GM12892 (cell line): ENCODE results near the gene CEP57L1. TPM values are rescaled to one million over a fixed set of nuclear protein-coding genes. Genes with fewer than 3 reads are reported as not detected.

ENCODE experiments used
- DNase-seq: peaks from one replicate; pipeline ENCODE4 v3.0.0; 2011; ENCODE audit not compliant: insufficient read length
- FAIRE-seq: peaks from 2 replicates; lab custom pipeline; 2011; peaks lifted over from hg19 to GRCh38; lab: Jason Lieb, UNC
- POLR2A ChIP-seq: IDR thresholded peaks from 2 replicates; pipeline ENCODE4 v1.6.1; 2011; ENCODE audit warnings: low read depth, low read length, control low read depth
- POLR2AphosphoS5 ChIP-seq: IDR thresholded peaks from 2 replicates; pipeline ENCODE4 v1.6.1; 2011; ENCODE audit warnings: low read depth, low read length, control low read depth
- TAF1 ChIP-seq: IDR thresholded peaks from 2 replicates; pipeline ENCODE4 v1.6.1; 2011; ENCODE audit warnings: low read depth, mild to moderate bottlenecking, control low read depth, low read length, borderline replicate concordance
- polyA plus RNA-seq: library from polyadenylated mRNA; unstranded; fragments of >200 nt; gene quantifications from one replicate; pipeline ENCODE4 v1.2.1, GENCODE V29; 2012; ENCODE audit warnings: missing spikeins, inconsistent platforms; ENCODE audit not compliant: missing spikeins

The CEP57L1 gene
- 19.9 TPM for polyA plus RNA-seq

DNA sequence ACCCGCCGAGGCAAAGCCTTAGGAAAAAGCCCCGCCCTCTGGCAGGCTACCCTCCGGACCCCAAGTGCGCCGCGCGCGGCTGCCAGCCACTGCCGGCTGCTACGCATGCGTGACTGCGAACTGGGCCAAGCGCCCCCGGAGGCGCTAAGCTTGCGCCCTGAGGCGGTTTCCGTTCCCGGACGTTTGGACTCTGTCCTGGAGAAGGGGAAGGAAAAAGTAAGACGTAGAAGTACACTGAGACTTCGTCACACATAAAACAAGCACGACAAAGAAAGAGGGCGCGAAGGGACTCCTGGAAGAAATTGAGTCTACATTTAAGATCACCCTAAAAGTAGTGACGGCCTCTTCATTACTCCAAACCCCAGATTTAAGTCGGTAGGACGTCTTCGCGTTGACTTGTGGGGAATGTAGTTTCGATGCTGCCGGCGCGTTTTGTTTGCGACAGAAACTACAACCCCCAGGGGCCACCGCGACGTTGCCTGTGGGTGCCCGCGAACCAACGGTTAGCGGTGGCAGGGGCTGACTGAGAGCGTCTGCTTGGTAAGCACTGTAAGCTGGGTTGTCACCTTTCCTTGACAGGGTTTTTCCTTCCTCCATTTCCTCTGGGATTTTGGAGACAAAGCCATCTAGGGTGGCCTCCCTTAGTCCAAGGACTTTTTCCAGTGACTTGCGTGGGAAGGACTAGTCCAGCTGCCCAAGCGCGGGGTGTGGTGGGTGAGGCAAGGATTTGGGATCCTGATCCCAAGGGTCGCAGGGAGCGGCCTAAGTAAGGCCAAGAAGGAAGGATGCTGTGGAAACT, at the start of gene CEP57L1:
TSS of gene CEP57L1 (plus strand) at position 472 of the 799 bp plus-strand sequence. CDS start 49,715 bp downstream, outside the sequence.
- FAIRE-seq (peak; percentile 91), DNase-seq (peak; percentile 52)
- peak; percentile 29; the same call in 1 of the 2 replicates for TF ChIP-seq TAF1
- TF ChIP-seq POLR2AphosphoS5, result peak; percentile 80
- peak; percentile 52 for TF ChIP-seq POLR2A

DNA sequence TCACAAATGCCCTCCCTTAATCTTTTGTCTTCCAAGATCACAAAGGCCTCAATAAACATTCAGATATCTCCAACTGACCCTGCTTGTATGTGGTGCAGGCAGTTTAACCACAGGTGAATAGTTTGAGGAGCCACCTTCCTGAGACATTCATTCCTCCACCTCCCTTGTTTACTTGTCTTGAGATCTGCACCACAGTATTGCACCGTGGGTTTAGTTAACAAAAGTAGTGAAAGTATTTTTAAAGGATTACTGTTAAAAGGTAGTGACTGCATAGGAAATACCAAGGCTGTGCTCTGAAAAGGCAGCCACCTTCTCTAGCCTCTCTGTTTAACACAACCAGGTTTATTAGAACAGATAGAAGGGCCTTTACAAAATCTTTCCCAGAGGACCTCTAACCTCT, 47.1 kb upstream of the CEP57L1 start:
- TF ChIP-seq POLR2A, result no peak
- no peak for TF ChIP-seq TAF1
- TF ChIP-seq POLR2AphosphoS5, result no peak
- FAIRE-seq, result no peak
- no peak for DNase-seq

DNA sequence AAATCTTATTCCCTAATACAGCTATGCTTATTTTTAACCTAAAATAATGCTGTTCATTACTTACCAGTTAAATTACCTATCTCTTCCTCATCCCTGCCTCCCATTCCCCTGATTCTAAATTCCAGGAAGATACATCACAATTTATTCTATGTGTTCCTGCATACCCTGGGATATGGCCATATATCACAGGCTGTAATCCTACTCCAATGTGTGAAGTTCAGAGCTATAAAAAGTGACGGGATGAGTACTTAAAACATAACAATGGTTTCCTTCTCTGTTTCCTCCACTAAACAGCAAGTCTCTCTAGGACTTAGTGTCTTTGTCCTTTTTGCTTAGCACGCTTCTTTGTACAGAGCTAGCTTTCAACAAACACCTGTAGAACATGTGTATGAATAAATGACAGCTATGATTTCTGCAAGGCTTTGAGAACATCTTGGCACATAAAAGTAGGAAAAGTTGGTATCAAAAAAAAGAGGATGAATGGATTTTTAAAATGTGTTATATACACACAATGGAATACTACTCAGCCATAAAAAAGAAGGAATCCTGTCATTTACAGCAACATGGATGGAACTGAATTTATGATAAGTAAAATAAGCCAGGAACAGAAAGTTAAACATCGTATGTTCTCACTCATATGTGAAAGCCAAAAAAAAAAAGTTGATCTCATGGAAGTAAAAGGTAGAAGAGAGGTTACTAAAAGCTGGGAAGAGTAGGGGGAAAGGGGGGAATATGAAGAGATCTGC, 46.5 kb upstream of the CEP57L1 start:
- no peak for DNase-seq
- FAIRE-seq, result no peak
- TF ChIP-seq POLR2A (no peak), TAF1 (no peak), POLR2AphosphoS5 (no peak)

DNA sequence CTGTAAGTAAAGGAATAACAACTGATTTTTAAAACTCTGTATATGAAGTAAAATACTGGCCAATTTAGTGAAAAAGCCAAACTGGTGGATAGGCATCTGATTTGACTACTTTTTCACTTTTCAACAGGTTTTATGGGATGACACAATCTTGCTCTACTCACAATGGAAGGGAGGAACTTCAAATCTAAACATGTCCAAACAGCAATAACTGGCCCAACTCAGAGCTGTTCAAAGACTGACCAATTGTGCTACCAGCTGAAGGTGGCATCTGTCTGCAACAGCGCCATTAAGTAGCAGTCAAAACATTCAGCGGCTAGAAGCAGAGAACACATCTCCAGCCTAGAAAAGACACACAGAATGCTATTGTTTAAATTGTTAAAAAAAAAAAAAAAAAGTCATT, 45.3 kb upstream of the CEP57L1 start:
- DNase-seq, result no peak
- TF ChIP-seq POLR2A (no peak), POLR2AphosphoS5 (no peak), TAF1 (no peak)

DNA sequence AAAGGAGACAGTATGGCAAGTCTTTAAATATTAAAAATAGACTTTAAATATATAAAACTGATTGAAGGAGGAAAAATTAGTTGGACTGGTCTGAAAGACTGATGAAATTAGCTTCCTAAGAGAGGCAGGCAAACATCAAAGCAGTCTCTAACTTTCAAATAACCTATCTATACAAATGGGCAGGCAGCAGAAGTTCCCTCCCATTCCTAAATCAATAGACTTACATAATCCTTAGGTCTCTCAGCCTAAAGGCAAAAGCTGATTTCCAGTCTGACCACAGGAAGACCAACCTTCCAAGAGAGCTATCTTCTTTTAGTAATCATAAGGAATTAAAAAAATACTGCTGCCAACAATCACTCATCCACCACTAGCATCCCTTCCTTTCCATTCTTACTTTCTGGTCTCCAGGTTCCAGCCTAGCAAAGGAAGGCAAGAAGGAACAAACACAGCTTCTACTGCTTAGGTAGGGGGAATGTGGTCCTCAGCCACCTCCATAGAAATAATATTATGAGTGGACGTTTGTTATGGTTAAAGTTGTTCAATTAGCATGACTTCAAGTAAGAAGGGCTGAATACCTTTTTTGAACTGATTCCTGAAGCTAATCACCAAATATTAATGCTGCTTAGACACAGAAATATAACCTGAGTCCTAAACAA, 44.7 kb upstream of the CEP57L1 start:
- FAIRE-seq (no peak), DNase-seq (no peak)
- TF ChIP-seq TAF1 (no peak), POLR2AphosphoS5 (no peak), POLR2A (no peak)

More for the DNA sequence above, 45.3 kb upstream of the CEP57L1 start:
- no peak for FAIRE-seq

DNA sequence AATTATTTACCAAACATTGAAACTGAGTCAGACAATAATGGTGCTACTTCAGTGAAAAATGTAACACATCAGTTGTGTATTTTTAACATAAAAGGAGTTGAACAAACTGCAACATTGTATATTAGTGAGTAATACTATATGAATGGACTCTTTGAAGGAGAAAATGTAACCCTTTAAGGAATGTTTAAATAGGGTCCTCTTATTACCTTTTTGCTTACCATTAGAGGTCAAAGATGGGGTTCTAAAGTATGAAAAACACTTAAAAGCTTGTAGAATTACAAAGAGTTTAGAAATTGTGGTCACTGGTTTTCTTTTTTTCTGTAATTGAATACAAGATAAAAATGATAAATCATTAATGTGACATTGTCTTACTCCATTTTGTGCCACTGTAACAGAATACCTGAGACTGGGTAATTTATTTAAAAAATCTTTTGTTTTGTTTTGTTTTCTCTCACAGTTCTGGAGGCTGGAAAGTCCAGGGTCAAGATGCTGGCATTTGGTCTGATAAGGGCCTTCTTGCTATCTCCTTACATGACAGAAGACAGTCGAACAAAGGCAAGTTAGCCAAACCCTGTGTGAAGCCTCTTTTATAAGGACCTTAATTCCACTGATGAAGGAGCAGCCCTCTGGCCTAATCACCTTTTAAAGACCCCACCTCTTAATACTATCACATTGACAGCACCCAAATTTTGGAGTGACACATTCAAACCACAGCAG, 43.8 kb upstream of the CEP57L1 start:
- no peak for TF ChIP-seq TAF1
- no peak for TF ChIP-seq POLR2AphosphoS5
- TF ChIP-seq POLR2A, result no peak
- no peak for FAIRE-seq
- DNase-seq, result no peak

DNA sequence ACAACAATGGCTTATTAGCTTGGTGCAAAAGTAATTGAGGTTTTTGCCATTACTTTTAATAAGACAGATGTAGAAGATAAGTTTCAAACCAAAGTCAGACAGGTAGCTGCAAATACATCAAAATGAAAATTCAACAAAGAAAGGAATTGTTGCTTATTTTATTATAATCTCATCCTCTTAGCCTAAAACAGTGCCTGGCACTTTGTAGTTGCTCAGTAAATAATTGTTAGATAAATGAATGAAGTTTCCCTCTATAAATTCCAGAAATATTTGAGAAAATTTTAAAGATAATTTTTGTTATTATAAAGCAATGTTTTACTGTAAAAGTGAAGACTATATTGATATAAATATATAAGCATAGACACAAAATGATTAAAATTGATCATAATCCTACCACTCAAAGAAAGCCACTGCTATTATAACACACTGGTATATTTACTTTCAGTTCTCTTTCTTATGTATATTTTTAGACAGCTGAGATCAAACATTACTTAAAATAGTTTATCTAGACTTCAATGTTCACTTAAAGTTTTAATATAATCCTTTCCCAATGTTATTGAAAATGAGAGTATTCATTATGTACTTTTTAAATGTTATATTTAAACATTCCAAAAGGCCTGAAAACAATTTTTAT, 43.2 kb upstream of the CEP57L1 start:
- TF ChIP-seq POLR2A (no peak), POLR2AphosphoS5 (no peak), TAF1 (no peak)
- FAIRE-seq (no peak), DNase-seq (no peak)

DNA sequence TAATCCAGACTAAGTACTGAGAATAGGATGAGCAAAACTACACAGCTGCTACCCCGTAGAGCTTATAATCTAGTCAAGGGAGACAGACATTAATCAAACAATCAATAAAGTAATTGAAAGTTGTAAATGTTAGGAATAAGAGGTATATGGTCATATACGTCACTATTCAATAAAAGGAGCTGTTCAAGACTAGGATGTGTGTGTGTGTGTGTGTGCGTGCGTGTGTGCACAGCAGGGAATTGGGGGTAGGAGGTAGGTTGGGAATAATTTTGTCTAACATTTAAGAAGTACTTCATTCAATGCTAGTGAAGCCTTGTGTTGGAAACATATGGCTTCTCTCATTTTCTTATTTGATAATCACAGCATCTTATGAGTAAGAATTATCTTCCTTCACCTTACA, 42.5 kb upstream of the CEP57L1 start:
- TF ChIP-seq TAF1, result no peak
- no peak for TF ChIP-seq POLR2AphosphoS5
- no peak for TF ChIP-seq POLR2A
- DNase-seq (no peak), FAIRE-seq (no peak)

DNA sequence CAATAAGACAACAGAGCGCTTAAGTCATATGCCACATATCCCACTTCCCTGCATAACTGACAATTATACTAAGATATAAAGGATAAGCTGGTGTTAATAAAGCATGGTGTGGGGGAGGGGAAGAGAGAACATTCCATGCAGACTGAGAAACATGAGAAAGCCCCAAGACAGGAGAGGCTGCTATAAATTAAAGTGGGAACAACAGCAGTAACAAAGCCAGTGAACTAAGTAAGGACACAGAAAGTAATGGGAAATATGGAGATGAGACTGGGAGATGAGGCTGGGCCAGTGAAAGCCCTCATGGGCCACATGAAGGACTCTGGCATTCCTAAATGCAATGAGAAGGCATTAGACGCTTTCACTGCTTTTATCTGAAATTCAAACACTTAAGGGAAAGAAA, 42.0 kb upstream of the CEP57L1 start:
- FAIRE-seq (no peak), DNase-seq (no peak)
- TF ChIP-seq POLR2A, result no peak
- no peak for TF ChIP-seq TAF1
- TF ChIP-seq POLR2AphosphoS5, result no peak

DNA sequence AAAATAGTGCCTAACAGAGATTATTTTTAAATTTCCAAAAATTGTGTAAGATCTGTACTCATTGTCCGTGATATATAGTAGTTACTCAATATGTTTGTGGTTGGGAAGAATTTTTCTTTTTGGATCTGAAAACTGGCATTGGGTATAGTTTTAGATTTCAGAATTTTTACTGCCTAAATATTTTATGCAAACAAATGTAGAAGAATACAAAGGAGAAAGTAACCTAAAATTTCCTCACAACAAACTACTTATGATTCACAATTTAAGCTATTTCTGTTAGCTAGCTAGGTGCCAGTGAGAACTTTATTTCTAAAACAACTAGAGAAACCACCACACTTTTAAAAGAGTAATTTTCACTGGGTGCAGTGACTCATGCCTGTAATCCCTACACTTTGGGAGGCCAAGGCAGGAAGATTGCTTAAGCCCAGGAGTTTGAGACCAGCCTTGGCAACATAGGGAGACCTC, 39.5 kb upstream of the CEP57L1 start:
- DNase-seq (no peak), FAIRE-seq (no peak)
- no peak for TF ChIP-seq POLR2A
- TF ChIP-seq POLR2AphosphoS5, result no peak

DNA sequence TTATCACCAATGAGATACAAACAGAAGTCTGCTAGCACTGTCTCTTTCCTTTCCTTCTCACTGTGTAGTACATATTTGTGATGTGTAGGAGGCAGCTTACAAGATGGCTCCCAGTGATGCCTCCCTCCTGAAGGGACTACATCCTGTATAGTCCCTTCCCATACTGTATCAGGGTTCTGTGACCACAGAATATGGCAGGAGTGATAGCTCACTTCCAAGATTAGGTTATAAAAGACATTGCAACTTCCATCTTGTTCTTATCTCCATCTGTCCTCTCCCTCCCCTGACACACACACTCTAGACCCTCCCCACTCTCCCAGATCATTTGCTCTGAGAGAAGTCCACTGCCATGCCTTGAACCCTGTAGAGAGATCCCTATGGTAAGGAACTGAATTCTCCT, 38.6 kb upstream of the CEP57L1 start:
- no peak for TF ChIP-seq POLR2A
- TF ChIP-seq POLR2AphosphoS5, result no peak
- no peak for TF ChIP-seq TAF1
- no peak for FAIRE-seq
- no peak for DNase-seq
